NCI-H187 (cell line): ENCODE measurements around the gene UGT1A1.

Experiments used
- DNase-seq, 2 experiments: peaks; one replicate each; lab custom pipeline; 2025; lab: John Stamatoyannopoulos, UW

UGT1A1 gene

GRCh38 chr2:233817361-233817911 is 57.4 kb downstream of the UGT1A1 start:
- no peak for DNase-seq

GRCh38 chr2:233817995-233818638 is 58.0 kb downstream of the UGT1A1 start:
- DNase-seq: no peak

- no peak for DNase-seq
Observed at GRCh38 chr2:233818639-233819621, 58.9 kb downstream of the UGT1A1 start.

GRCh38 chr2:233819884-233820773 is 60.1 kb downstream of the UGT1A1 start:
- no peak for DNase-seq

- no peak for DNase-seq
Observed at GRCh38 chr2:233820774-233821105, 60.7 kb downstream of the UGT1A1 start.

- DNase-seq: no peak
Observed at GRCh38 chr2:233821196-233821595, 61.1 kb downstream of the UGT1A1 start.

- no peak for DNase-seq
Observed at GRCh38 chr2:233821709-233822100, 61.6 kb downstream of the UGT1A1 start.

GRCh38 chr2:233822101-233822771 is 62.2 kb downstream of the UGT1A1 start:
- no peak for DNase-seq
